Body of pancreas (tissue), 4 donors: ENCODE measurements around the gene SLC1A7.

ENCODE experiments used
- POLR2A ChIP-seq, 3 donors: fragments of 450-650 bp; IDR thresholded peaks; one replicate each; pipeline ENCODE4 v1.6.1; 2016; ENCODE audit warnings: antibody characterized with exemption in 3 of 3, mild to moderate bottlenecking in 2 of 3
- TF ChIP-seq, protein P1 (sequence below), 7 experiments: fragments of 450-650 bp in 4 of 7; fragments of 200-600 bp in 3 of 7; sonication (generic) in 3 of 7; IDR thresholded peaks; one replicate each; pipeline ENCODE4 v1.5.1; 2016 to 2019; ENCODE audit warnings: antibody characterized with exemption in 7 of 7

- TF ChIP-seq, protein P1, sequence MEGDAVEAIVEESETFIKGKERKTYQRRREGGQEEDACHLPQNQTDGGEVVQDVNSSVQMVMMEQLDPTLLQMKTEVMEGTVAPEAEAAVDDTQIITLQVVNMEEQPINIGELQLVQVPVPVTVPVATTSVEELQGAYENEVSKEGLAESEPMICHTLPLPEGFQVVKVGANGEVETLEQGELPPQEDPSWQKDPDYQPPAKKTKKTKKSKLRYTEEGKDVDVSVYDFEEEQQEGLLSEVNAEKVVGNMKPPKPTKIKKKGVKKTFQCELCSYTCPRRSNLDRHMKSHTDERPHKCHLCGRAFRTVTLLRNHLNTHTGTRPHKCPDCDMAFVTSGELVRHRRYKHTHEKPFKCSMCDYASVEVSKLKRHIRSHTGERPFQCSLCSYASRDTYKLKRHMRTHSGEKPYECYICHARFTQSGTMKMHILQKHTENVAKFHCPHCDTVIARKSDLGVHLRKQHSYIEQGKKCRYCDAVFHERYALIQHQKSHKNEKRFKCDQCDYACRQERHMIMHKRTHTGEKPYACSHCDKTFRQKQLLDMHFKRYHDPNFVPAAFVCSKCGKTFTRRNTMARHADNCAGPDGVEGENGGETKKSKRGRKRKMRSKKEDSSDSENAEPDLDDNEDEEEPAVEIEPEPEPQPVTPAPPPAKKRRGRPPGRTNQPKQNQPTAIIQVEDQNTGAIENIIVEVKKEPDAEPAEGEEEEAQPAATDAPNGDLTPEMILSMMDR (IDR thresholded peaks at IDR 0.05): no peak
- TF ChIP-seq POLR2A (IDR thresholded peaks at IDR 0.05): no peak
Observed at GRCh38 chr1:53172426-53173128, 30.1 kb upstream of the SLC1A7 start.
